Measurements from ENCODE around the gene WASF2. TPM values are rescaled to one million over a fixed set of nuclear protein-coding genes. Genes with fewer than 3 reads are reported as not detected.

The WASF2 gene
- total and polyA plus RNA-seq, 2 of the 8 experiments (the other 6 are each of a cell fraction or from before 2014, with no cell fraction given): 32.1 to 86.6 TPM

DNA sequence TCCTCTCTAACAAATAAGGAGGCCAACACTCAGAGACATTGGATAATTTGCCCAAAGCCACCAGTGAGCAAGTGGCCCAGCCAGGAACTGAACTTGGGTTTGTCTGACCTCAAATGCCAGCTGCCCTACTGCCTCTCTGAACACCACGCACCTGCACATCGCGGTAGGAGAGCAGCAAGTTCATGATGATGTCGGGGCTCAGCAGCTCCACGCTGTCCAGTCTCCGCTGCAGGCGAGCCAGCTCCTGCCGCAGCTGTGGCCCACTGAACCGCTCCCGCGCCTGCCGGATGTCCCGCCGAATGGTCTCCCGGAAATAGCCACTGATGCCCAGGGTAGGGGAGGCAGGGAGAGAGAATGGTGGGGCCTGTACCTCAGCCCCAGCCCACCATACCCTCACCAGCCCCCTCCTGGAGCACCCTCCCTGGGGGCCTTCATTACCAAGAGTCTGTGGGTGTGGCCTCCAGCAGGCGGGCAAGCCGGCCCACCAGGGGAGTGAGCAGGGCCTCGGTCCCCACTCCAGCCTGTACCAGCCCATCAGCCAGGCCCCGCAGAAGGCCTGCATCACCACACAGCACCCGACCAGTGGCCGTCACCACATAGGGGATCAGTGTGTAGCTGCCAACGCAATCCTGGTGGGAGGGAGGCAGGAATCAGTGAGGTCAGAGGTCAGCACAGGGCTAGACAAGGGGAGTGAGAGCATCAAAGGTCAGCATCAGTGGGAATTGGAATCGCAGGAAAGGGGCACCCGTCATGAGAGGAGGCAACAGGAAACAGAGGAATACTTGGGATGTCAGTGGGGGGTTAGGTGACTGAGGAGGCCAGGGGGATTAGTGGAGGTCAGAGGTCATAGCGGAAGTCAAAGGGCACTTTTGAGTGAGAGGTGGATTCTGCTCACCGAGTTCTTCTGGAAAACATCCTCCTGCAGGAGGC is 125.9 kb downstream of the WASF2 start (continued):
- TF ChIP-seq, protein P1, sequence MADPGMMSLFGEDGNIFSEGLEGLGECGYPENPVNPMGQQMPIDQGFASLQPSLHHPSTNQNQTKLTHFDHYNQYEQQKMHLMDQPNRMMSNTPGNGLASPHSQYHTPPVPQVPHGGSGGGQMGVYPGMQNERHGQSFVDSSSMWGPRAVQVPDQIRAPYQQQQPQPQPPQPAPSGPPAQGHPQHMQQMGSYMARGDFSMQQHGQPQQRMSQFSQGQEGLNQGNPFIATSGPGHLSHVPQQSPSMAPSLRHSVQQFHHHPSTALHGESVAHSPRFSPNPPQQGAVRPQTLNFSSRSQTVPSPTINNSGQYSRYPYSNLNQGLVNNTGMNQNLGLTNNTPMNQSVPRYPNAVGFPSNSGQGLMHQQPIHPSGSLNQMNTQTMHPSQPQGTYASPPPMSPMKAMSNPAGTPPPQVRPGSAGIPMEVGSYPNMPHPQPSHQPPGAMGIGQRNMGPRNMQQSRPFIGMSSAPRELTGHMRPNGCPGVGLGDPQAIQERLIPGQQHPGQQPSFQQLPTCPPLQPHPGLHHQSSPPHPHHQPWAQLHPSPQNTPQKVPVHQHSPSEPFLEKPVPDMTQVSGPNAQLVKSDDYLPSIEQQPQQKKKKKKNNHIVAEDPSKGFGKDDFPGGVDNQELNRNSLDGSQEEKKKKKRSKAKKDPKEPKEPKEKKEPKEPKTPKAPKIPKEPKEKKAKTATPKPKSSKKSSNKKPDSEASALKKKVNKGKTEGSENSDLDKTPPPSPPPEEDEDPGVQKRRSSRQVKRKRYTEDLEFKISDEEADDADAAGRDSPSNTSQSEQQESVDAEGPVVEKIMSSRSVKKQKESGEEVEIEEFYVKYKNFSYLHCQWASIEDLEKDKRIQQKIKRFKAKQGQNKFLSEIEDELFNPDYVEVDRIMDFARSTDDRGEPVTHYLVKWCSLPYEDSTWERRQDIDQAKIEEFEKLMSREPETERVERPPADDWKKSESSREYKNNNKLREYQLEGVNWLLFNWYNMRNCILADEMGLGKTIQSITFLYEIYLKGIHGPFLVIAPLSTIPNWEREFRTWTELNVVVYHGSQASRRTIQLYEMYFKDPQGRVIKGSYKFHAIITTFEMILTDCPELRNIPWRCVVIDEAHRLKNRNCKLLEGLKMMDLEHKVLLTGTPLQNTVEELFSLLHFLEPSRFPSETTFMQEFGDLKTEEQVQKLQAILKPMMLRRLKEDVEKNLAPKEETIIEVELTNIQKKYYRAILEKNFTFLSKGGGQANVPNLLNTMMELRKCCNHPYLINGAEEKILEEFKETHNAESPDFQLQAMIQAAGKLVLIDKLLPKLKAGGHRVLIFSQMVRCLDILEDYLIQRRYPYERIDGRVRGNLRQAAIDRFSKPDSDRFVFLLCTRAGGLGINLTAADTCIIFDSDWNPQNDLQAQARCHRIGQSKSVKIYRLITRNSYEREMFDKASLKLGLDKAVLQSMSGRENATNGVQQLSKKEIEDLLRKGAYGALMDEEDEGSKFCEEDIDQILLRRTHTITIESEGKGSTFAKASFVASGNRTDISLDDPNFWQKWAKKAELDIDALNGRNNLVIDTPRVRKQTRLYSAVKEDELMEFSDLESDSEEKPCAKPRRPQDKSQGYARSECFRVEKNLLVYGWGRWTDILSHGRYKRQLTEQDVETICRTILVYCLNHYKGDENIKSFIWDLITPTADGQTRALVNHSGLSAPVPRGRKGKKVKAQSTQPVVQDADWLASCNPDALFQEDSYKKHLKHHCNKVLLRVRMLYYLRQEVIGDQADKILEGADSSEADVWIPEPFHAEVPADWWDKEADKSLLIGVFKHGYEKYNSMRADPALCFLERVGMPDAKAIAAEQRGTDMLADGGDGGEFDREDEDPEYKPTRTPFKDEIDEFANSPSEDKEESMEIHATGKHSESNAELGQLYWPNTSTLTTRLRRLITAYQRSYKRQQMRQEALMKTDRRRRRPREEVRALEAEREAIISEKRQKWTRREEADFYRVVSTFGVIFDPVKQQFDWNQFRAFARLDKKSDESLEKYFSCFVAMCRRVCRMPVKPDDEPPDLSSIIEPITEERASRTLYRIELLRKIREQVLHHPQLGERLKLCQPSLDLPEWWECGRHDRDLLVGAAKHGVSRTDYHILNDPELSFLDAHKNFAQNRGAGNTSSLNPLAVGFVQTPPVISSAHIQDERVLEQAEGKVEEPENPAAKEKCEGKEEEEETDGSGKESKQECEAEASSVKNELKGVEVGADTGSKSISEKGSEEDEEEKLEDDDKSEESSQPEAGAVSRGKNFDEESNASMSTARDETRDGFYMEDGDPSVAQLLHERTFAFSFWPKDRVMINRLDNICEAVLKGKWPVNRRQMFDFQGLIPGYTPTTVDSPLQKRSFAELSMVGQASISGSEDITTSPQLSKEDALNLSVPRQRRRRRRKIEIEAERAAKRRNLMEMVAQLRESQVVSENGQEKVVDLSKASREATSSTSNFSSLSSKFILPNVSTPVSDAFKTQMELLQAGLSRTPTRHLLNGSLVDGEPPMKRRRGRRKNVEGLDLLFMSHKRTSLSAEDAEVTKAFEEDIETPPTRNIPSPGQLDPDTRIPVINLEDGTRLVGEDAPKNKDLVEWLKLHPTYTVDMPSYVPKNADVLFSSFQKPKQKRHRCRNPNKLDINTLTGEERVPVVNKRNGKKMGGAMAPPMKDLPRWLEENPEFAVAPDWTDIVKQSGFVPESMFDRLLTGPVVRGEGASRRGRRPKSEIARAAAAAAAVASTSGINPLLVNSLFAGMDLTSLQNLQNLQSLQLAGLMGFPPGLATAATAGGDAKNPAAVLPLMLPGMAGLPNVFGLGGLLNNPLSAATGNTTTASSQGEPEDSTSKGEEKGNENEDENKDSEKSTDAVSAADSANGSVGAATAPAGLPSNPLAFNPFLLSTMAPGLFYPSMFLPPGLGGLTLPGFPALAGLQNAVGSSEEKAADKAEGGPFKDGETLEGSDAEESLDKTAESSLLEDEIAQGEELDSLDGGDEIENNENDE (IDR thresholded peaks at IDR 0.05; ENCODE audit: insufficient replicate concordance, low read length): no peak
- TF ChIP-seq FOSL1 (IDR thresholded peaks at IDR 0.05; ENCODE audit: insufficient read depth, low read depth, low read length) (no peak), CEBPB (IDR thresholded peaks at IDR 0.05; ENCODE audit: low read depth, low read length) (no peak), KDM1A (IDR thresholded peaks at IDR 0.05; ENCODE audit: borderline replicate concordance, low read length) (no peak), TEAD4 (IDR thresholded peaks at IDR 0.05; ENCODE audit: low read depth, low read length) (no peak), EGR1 (IDR thresholded peaks at IDR 0.05; ENCODE audit: borderline replicate concordance, low read depth, low read length) (no peak), TCF12 (IDR thresholded peaks at IDR 0.05; ENCODE audit: low read depth, low read length) (no peak), JUN (IDR thresholded peaks at IDR 0.05; ENCODE audit: low read depth, low read length) (no peak), NANOG (IDR thresholded peaks at IDR 0.05; ENCODE audit: insufficient read depth, low read depth, low read length, poor library complexity, severe bottlenecking) (no peak), CHD1 (IDR thresholded peaks at IDR 0.05; ENCODE audit: low read depth, low read length) (no peak)

Measured in H1 (cell line).